ENCODE data around the gene WDR37. TPM values are rescaled to one million over a fixed set of nuclear protein-coding genes. Genes with fewer than 3 reads are reported as not detected.

Gene WDR37
- total RNA-seq, 1 experiment from 2014 or later, result 5.6 TPM

- Histone ChIP-seq H3K36me3 (no peaks in the 10 kb centered on the region; the same call in none of the 2 replicates), H3K4me1 (no peaks in the 10 kb centered on the region), H3K27ac (no peak overlapping the region), H3K4me3 (no peak overlapping the region), H3K27me3 (no peaks in the 10 kb centered on the region), H3K9me3 (replicated peaks) (no peaks in the 10 kb centered on the region)
- DNase-seq, result no peak
These were observed 44.6 kb downstream of the WDR37 start for GRCh38 chr10:1100691-1101368.

GRCh38 chr10:1101946-1102345 is 45.8 kb downstream of the WDR37 start:
- no peaks in the 10 kb centered on the region for H3K27me3 ChIP-seq
- H3K36me3 ChIP-seq, result no peaks in the 10 kb centered on the region; the same call in none of the 2 replicates
- H3K9me3 ChIP-seq (replicated peaks), result no peaks in the 10 kb centered on the region
- no peak overlapping the region for H3K4me3 ChIP-seq
- H3K27ac ChIP-seq, result no peak overlapping the region
- H3K4me1 ChIP-seq, result no peaks in the 10 kb centered on the region
- DNase-seq, result no peak

GRCh38 chr10:1102416-1102815 is 46.2 kb downstream of the WDR37 start:
- no peak for DNase-seq
- no peaks in the 10 kb centered on the region for H3K27me3 ChIP-seq
- no peaks in the 10 kb centered on the region for H3K4me1 ChIP-seq
- H3K4me3 ChIP-seq, result no peak overlapping the region
- H3K36me3 ChIP-seq, result no peaks in the 10 kb centered on the region; the same call in none of the 2 replicates
- H3K9me3 ChIP-seq (replicated peaks), result no peaks in the 10 kb centered on the region
- H3K27ac ChIP-seq, result no peak overlapping the region

- no peaks in the 10 kb centered on the region; the same call in none of the 2 replicates for H3K36me3 ChIP-seq
- no peak overlapping the region for H3K4me3 ChIP-seq
- no peak for DNase-seq
- no peak overlapping the region for H3K27ac ChIP-seq
- no peaks in the 10 kb centered on the region for H3K4me1 ChIP-seq
- no peaks in the 10 kb centered on the region for H3K27me3 ChIP-seq
- no peaks in the 10 kb centered on the region for H3K9me3 ChIP-seq (replicated peaks)
These were observed 46.6 kb downstream of the WDR37 start for GRCh38 chr10:1102831-1103230.

GRCh38 chr10:1103551-1103950 is 47.4 kb downstream of the WDR37 start:
- Histone ChIP-seq H3K36me3 (no peaks in the 10 kb centered on the region; the same call in none of the 2 replicates), H3K4me3 (no peak overlapping the region), H3K4me1 (no peaks in the 10 kb centered on the region), H3K27ac (no peak overlapping the region), H3K27me3 (no peaks in the 10 kb centered on the region), H3K9me3 (replicated peaks) (no peaks in the 10 kb centered on the region)
- no peak for DNase-seq

GRCh38 chr10:1104971-1105370 is 48.8 kb downstream of the WDR37 start:
- no peaks in the 10 kb centered on the region for H3K9me3 ChIP-seq (replicated peaks)
- H3K4me3 ChIP-seq, result no peak overlapping the region
- H3K4me1 ChIP-seq, result no peaks in the 10 kb centered on the region
- H3K36me3 ChIP-seq, result peaks cover 4% of the 10 kb centered on the region
- no peaks in the 10 kb centered on the region for H3K27me3 ChIP-seq
- no peak for DNase-seq
- H3K27ac ChIP-seq, result no peak overlapping the region

GRCh38 chr10:1107004-1107403 is 50.8 kb downstream of the WDR37 start:
- no peak overlapping the region for H3K27ac ChIP-seq
- no peaks in the 10 kb centered on the region for H3K27me3 ChIP-seq
- DNase-seq, result no peak
- H3K9me3 ChIP-seq (replicated peaks), result no peaks in the 10 kb centered on the region
- peaks cover 4% of the 10 kb centered on the region for H3K36me3 ChIP-seq
- no peak overlapping the region for H3K4me3 ChIP-seq
- H3K4me1 ChIP-seq, result no peaks in the 10 kb centered on the region

GRCh38 chr10:1107679-1108078 is 51.5 kb downstream of the WDR37 start:
- Histone ChIP-seq H3K36me3 (peaks cover 4% of the 10 kb centered on the region), H3K4me1 (no peaks in the 10 kb centered on the region), H3K27ac (no peak overlapping the region), H3K27me3 (no peaks in the 10 kb centered on the region), H3K9me3 (replicated peaks) (no peaks in the 10 kb centered on the region), H3K4me3 (no peak overlapping the region)
- no peak for DNase-seq

- Histone ChIP-seq H3K27me3 (no peaks in the 10 kb centered on the region), H3K4me1 (no peaks in the 10 kb centered on the region), H3K4me3 (no peak overlapping the region), H3K9me3 (replicated peaks) (no peaks in the 10 kb centered on the region), H3K36me3 (peaks cover 4% of the 10 kb centered on the region), H3K27ac (peak overlapping the region; percentile 31; the same call in 1 of the 2 replicates)
- peak; percentile 30 to 41 for DNase-seq
These were observed 53.8 kb downstream of the WDR37 start for GRCh38 chr10:1109795-1110673.

- Histone ChIP-seq H3K9me3 (replicated peaks) (no peaks in the 10 kb centered on the region), H3K27ac (peak overlapping the region; percentile 31; the same call in 1 of the 2 replicates), H3K4me3 (no peak overlapping the region), H3K4me1 (no peaks in the 10 kb centered on the region), H3K36me3 (peaks cover 4% of the 10 kb centered on the region), H3K27me3 (no peaks in the 10 kb centered on the region)
- DNase-seq, result no peak
These were observed 54.5 kb downstream of the WDR37 start for GRCh38 chr10:1110674-1111119.

GRCh38 chr10:1114315-1114714 is 58.1 kb downstream of the WDR37 start:
- no peak overlapping the region for H3K4me3 ChIP-seq
- H3K27me3 ChIP-seq, result no peaks in the 10 kb centered on the region
- no peaks in the 10 kb centered on the region for H3K4me1 ChIP-seq
- no peak overlapping the region for H3K27ac ChIP-seq
- no peaks in the 10 kb centered on the region for H3K9me3 ChIP-seq (replicated peaks)
- peaks cover 4% of the 10 kb centered on the region; the same call in 1 of the 2 replicates for H3K36me3 ChIP-seq
- no peak for DNase-seq

GRCh38 chr10:1114719-1115606 is 58.8 kb downstream of the WDR37 start:
- Histone ChIP-seq H3K4me1 (no peaks in the 10 kb centered on the region), H3K36me3 (no peaks in the 10 kb centered on the region; the same call in 1 of the 2 replicates), H3K27me3 (no peaks in the 10 kb centered on the region), H3K27ac (no peak overlapping the region), H3K9me3 (replicated peaks) (no peaks in the 10 kb centered on the region), H3K4me3 (no peak overlapping the region)
- no peak for DNase-seq

- H3K4me3 ChIP-seq, result no peak overlapping the region
- H3K9me3 ChIP-seq (replicated peaks), result no peaks in the 10 kb centered on the region
- no peaks in the 10 kb centered on the region for H3K36me3 ChIP-seq
- no peaks in the 10 kb centered on the region for H3K27me3 ChIP-seq
- no peaks in the 10 kb centered on the region for H3K4me1 ChIP-seq
- no peak overlapping the region for H3K27ac ChIP-seq
- no peak for DNase-seq
These were observed 59.4 kb downstream of the WDR37 start for GRCh38 chr10:1115607-1115955.

GRCh38 chr10:1116051-1116450 is 59.9 kb downstream of the WDR37 start:
- Histone ChIP-seq H3K27me3 (no peaks in the 10 kb centered on the region), H3K9me3 (replicated peaks) (no peaks in the 10 kb centered on the region), H3K36me3 (no peaks in the 10 kb centered on the region), H3K4me1 (no peaks in the 10 kb centered on the region), H3K4me3 (no peak overlapping the region), H3K27ac (no peak overlapping the region)
- no peak for DNase-seq

All from SJCRH30 (cell line).